CD4-positive, alpha-beta memory T cell (primary cell): ENCODE data around the gene CLSTN2. TPM values are rescaled to one million over a fixed set of nuclear protein-coding genes. Genes with fewer than 3 reads are reported as not detected.

Experiments used
- CTCF ChIA-PET: fragments of 350-600 bp; sonication (Branson Sonifier 250); formaldehyde crosslinking; loops from one replicate; lab custom pipeline; 2021; ENCODE audit warnings: inconsistent platforms; ENCODE audit not compliant: partially characterized antibody; lab: Charles Lee
- POLR2A ChIA-PET: fragments of 350-600 bp; sonication (Branson Sonifier 250); formaldehyde crosslinking; loops from one replicate; lab custom pipeline; 2021; ENCODE audit not compliant: partially characterized antibody; lab: Charles Lee
- DNase-seq, 5 donors: peaks; one replicate each; pipeline versions ENCODE4 v3.0.0 to v3.0.0-alpha.2; 2020 to 2022; ENCODE audit warnings: mixed read lengths in 1 of 5
- H3K27ac ChIP-seq: one replicate; pipeline ENCODE4 v1.7.0; 2013; ENCODE audit warnings: low read depth, low read length
- H3K27me3 ChIP-seq: 2 replicates; pipeline ENCODE4 v1.7.0; 2013; ENCODE audit warnings: mild to moderate bottlenecking, low read length, moderate library complexity; ENCODE audit not compliant: insufficient read depth
- H3K36me3 ChIP-seq: 2 replicates; pipeline ENCODE4 v1.7.0; 2013; ENCODE audit warnings: mild to moderate bottlenecking, low read length, moderate library complexity; ENCODE audit not compliant: insufficient read depth
- H3K4me1 ChIP-seq: 2 replicates; pipeline ENCODE4 v1.7.0; 2013; ENCODE audit warnings: mild to moderate bottlenecking, low read length, moderate library complexity; ENCODE audit not compliant: insufficient read depth
- H3K4me3 ChIP-seq, 2 donors: one replicate each; pipeline ENCODE4 v1.7.0; 2013; ENCODE audit warnings: low read length in 2 of 2, mild to moderate bottlenecking in 1 of 2
- H3K9me3 ChIP-seq, 2 donors: one replicate each; pipeline ENCODE4 v1.7.0; 2013; ENCODE audit warnings: low read length in 2 of 2, control low read depth in 1 of 2; ENCODE audit not compliant: control insufficient read depth in 1 of 2
- H3K27ac Mint-ChIP-seq, 7 donors: one replicate each; pipeline ENCODE4 v1.8.0; 2020 to 2021; ENCODE audit warnings: mixed read lengths in 7 of 7, mild to moderate bottlenecking in 6 of 7, inconsistent platforms in 3 of 7, moderate library complexity in 3 of 7
- H3K27me3 Mint-ChIP-seq, 2 donors: one replicate each; pipeline ENCODE4 v1.8.0; 2020 to 2021; ENCODE audit warnings: mixed read lengths in 2 of 2
- H3K36me3 Mint-ChIP-seq, 2 donors: one replicate each; pipeline ENCODE4 v1.8.0; 2020 to 2021; ENCODE audit warnings: mixed read lengths in 2 of 2, inconsistent platforms in 1 of 2, mild to moderate bottlenecking in 1 of 2
- H3K4me1 Mint-ChIP-seq, 4 donors: one replicate each; pipeline ENCODE4 v1.8.0; 2020 to 2021; ENCODE audit warnings: mixed read lengths in 4 of 4, mild to moderate bottlenecking in 1 of 4
- H3K4me3 Mint-ChIP-seq, 8 donors: one replicate each; pipeline ENCODE4 v1.8.0; 2020 to 2021; ENCODE audit warnings: mixed read lengths in 8 of 8, mild to moderate bottlenecking in 7 of 8, moderate library complexity in 6 of 8, inconsistent platforms in 3 of 8
- H3K9me3 Mint-ChIP-seq, 8 donors: one replicate each; pipeline ENCODE4 v1.8.0; 2020 to 2021; ENCODE audit warnings: mixed read lengths in 8 of 8, mild to moderate bottlenecking in 5 of 8, inconsistent platforms in 3 of 8, moderate library complexity in 1 of 8
- intact Hi-C: fragments of 100-400 bp; cut with micrococcal nuclease; formaldehyde crosslinking; loops from one replicate; pipeline ENCODE4 v1.15.1; 2023
- polyA plus RNA-seq, 2 donors: library from polyadenylated mRNA; unstranded; fragments of 300-500 nt; fragmentation: Illumina TruSeq; gene quantifications; one replicate each; pipeline ENCODE4 v1.2.3, GENCODE V29; 2021
- total RNA-seq, 2 experiments: library from RNA; stranded (reverse); gene quantifications; one replicate each; pipeline ENCODE4 v1.2.3, GENCODE V29; 2021

CLSTN2 gene
- total and polyA plus RNA-seq, 4 experiments from 2014 or later = not detected

DNA sequence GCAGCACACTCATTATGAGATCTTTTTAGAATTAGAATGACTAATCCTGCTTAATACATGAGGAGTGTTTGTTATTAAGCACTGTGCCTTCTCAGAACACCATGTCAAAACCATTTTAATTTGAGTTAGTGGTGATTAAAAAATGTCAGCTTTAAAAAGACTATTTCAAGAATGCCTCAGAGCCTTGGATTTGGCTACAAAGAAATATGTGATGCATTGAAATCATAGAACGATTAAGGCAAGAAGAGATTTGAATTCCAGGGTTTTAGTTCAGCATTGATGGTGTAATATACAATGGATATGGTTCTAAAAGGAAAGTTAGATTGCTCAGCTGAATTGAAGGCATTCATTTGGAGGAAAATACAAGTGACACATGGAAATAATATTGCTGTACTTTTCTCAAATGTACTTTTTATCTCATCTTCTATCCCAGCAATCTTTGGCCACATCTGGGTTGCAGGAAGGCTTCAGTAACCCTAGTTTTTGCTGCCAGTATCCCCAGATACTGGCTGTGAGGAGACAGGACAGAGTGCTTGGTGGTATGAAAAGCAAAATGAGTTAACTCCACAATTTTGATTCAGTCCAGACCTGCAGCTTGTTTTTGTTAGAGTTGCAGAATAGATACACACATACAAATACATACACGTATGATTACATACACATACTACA is 303.8 kb downstream of the CLSTN2 start:
- H3K4me1 Mint-ChIP-seq = no peaks in the 10 kb centered on the region
- ChIA-PET CTCF (no interaction called here), POLR2A (no interaction called here)
- Histone ChIP-seq H3K27ac (no peak overlapping the region), H3K27me3 (no peaks in the 10 kb centered on the region), H3K4me1 (no peaks in the 10 kb centered on the region), H3K36me3 (no peaks in the 10 kb centered on the region), H3K9me3 (no peaks in the 10 kb centered on the region), H3K4me3 (no peak overlapping the region)
- peaks cover 1 to 4% of the 10 kb centered on the region in 2 donors for H3K27me3 Mint-ChIP-seq
- intact Hi-C loops = no loop called here
- H3K27ac Mint-ChIP-seq = no peak overlapping the region
- DNase-seq = no peak
- no peak overlapping the region for H3K4me3 Mint-ChIP-seq
- no peaks in the 10 kb centered on the region for H3K36me3 Mint-ChIP-seq
- peaks cover 0 to 3% (median 0%) of the 10 kb centered on the region in 8 donors for H3K9me3 Mint-ChIP-seq

DNA sequence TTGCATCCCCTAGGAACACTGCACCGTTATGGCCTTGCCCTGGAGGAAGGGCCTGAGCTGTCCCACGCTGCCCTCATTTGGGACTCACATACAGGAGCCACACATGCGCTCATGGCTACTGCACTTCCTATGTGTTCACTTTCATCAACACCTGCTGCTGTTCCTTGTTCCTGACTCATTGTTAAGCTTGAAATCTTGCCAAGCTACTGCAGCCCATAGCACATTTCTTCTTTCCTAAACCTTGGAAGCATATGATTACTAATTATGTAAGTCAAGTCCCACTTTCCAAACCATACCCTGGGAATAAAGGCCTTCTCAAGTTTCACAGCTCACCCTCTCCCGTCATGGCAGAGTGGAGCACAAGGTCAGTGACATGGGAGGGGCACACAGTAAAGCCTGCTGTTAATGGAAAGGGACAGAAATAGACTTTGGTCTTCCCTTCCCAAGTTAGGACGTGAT is 307.9 kb downstream of the CLSTN2 start:
- intact Hi-C loops = no loop called here
- Mint-ChIP-seq H3K4me1 (no peaks in the 10 kb centered on the region), H3K9me3 (no peaks in the 10 kb centered on the region), H3K27me3 (peaks cover 0 to 3% of the 10 kb centered on the region in 2 donors), H3K4me3 (no peak overlapping the region), H3K36me3 (no peaks in the 10 kb centered on the region), H3K27ac (no peak overlapping the region)
- ChIA-PET CTCF (no interaction called here), POLR2A (no interaction called here)
- Histone ChIP-seq H3K4me3 (no peak overlapping the region), H3K4me1 (no peaks in the 10 kb centered on the region), H3K27me3 (no peaks in the 10 kb centered on the region), H3K36me3 (no peaks in the 10 kb centered on the region), H3K9me3 (no peaks in the 10 kb centered on the region), H3K27ac (no peak overlapping the region)
- DNase-seq = no peak

DNA sequence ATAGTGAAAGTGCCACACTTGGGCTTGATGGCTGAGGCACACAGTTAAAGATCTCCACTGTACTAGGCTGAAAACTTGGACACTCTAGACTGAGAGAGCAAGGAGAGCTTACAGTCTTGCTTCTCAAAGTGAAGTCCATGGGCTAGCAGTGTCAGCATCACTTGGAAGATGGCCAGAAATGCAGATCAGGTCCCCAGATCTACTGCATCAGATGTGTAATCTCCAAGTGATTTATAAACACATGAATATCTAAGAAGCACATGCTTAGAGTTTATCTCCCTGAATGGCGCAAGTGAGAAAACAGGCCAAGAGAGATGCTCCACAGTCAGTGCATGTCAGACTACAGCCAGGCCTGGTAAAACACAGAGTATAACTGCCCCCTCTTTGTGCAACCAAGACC is 308.6 kb downstream of the CLSTN2 start:
- no peaks in the 10 kb centered on the region for H3K36me3 ChIP-seq
- H3K27me3 ChIP-seq = no peaks in the 10 kb centered on the region
- H3K27me3 Mint-ChIP-seq = peaks cover 0 to 3% of the 10 kb centered on the region in 2 donors
- no peak overlapping the region for H3K27ac Mint-ChIP-seq
- H3K9me3 Mint-ChIP-seq = no peaks in the 10 kb centered on the region
- intact Hi-C loops = no loop called here
- H3K27ac ChIP-seq = no peak overlapping the region
- POLR2A ChIA-PET = no interaction called here
- H3K36me3 Mint-ChIP-seq = no peaks in the 10 kb centered on the region
- H3K4me3 Mint-ChIP-seq = no peak overlapping the region
- H3K4me3 ChIP-seq = no peak overlapping the region
- CTCF ChIA-PET = no interaction called here
- H3K4me1 ChIP-seq = no peaks in the 10 kb centered on the region
- no peak for DNase-seq
- no peaks in the 10 kb centered on the region for H3K9me3 ChIP-seq
- no peaks in the 10 kb centered on the region for H3K4me1 Mint-ChIP-seq

DNA sequence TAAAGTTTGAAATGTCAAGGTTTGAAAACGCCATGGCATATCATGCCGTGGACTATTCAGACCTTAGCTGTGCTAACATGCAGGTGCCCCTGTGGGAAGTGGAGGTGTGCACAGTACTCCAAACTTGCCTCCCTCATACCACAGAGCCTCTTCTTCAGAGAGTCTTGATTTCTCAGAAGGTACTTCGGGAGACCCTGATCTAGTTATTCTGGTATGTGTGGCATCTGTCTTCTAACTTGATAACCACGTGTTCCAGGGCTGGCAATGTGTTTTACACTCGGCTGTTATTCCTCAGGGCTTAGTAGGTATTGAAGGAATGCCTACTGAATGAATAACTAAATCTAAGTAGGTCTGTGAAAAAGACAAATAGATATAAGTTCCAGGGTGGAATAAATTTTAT is 309.9 kb downstream of the CLSTN2 start:
- Histone ChIP-seq H3K4me3 (no peak overlapping the region), H3K27me3 (no peaks in the 10 kb centered on the region), H3K36me3 (no peaks in the 10 kb centered on the region), H3K4me1 (no peaks in the 10 kb centered on the region), H3K27ac (no peak overlapping the region), H3K9me3 (no peaks in the 10 kb centered on the region)
- Mint-ChIP-seq H3K9me3 (peaks cover 0 to 3% (median 0%) of the 10 kb centered on the region in 8 donors), H3K36me3 (no peaks in the 10 kb centered on the region), H3K27ac (no peak overlapping the region), H3K27me3 (peaks cover 0 to 3% of the 10 kb centered on the region in 2 donors), H3K4me1 (no peaks in the 10 kb centered on the region), H3K4me3 (no peak overlapping the region)
- ChIA-PET CTCF (no interaction called here), POLR2A (no interaction called here)
- intact Hi-C loops = no loop called here
- DNase-seq = no peak

DNA sequence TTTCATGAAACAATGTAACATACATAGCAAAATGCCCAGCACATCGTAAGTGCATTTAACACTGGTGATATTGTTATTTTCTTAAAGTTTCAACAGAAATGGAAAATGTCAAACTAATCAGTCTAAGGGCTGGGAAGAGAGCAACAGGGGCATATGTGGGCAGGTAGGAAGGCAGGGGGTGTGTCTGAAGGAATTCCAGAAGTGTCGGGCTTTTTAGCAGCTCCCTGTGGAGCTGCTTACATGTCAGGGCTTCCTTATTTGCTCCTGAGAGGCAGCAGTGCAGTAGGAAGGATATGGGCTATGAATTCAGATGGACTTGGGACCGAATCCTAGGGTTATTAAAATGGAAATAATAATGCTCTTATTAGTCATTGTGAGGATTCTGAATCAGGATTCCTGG is 311.6 kb downstream of the CLSTN2 start:
- DNase-seq = no peak
- no peaks in the 10 kb centered on the region for H3K4me1 Mint-ChIP-seq
- H3K9me3 Mint-ChIP-seq = peaks cover 0 to 3% (median 1%) of the 10 kb centered on the region in 8 donors
- H3K27me3 Mint-ChIP-seq = peaks cover 0 to 2% of the 10 kb centered on the region in 2 donors
- ChIA-PET POLR2A (no interaction called here), CTCF (no interaction called here)
- no peaks in the 10 kb centered on the region for H3K9me3 ChIP-seq
- no peaks in the 10 kb centered on the region for H3K4me1 ChIP-seq
- H3K36me3 Mint-ChIP-seq = no peaks in the 10 kb centered on the region
- no peak overlapping the region for H3K27ac Mint-ChIP-seq
- no peak overlapping the region for H3K27ac ChIP-seq
- H3K4me3 ChIP-seq = no peak overlapping the region
- intact Hi-C loops = no loop called here
- no peak overlapping the region for H3K4me3 Mint-ChIP-seq
- H3K36me3 ChIP-seq = no peaks in the 10 kb centered on the region
- H3K27me3 ChIP-seq = no peaks in the 10 kb centered on the region

DNA sequence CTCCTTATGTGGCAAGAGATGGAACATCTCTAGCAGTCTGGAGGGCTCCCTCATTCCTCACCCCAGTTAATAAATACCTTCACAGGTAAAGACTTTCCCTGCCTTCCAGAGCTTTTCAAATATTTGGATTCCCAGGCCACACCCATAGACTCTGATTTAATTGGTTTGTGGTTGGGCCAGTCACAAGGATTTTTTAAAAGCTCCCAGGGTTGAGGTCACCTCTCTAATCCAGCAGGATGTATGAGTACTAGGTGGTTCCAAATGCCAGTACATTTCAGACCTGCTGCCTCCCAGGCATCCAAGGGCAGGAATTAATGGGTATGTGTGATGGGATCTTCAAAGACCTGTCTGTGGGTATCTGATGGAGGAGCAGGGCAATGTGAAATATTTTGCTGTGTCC is 312.8 kb downstream of the CLSTN2 start:
- Mint-ChIP-seq H3K4me3 (no peak overlapping the region), H3K4me1 (no peaks in the 10 kb centered on the region), H3K9me3 (peaks cover 0 to 4% (median 2%) of the 10 kb centered on the region in 8 donors), H3K27ac (no peak overlapping the region), H3K27me3 (peaks cover 0 to 2% of the 10 kb centered on the region in 2 donors), H3K36me3 (no peaks in the 10 kb centered on the region)
- intact Hi-C loops = no loop called here
- POLR2A ChIA-PET = no interaction called here
- no peak for DNase-seq
- Histone ChIP-seq H3K4me1 (no peaks in the 10 kb centered on the region), H3K27me3 (no peaks in the 10 kb centered on the region), H3K36me3 (no peaks in the 10 kb centered on the region), H3K4me3 (no peak overlapping the region), H3K27ac (no peak overlapping the region), H3K9me3 (no peaks in the 10 kb centered on the region)
- CTCF ChIA-PET = no interaction called here

DNA sequence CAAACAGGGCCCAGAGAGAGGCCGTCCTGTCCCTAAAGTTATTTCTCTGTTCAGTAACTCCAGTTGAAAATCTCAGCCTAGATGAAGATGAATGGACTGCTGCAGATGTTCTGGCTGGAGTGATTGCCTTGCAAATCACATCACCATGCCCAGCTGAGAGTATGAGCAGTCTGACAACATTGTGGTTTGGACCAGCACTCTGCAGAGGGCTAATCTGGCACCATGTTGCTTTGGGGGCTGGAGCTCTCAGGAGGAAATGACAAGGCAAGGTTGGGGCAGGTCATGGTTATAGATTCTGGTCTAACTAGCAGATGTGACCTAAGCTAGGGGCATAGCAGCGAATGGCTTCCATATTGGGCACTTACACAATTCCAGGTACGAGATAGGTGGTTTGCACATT is 314.2 kb downstream of the CLSTN2 start:
- Histone ChIP-seq H3K4me3 (no peak overlapping the region), H3K4me1 (no peaks in the 10 kb centered on the region), H3K27ac (no peak overlapping the region), H3K36me3 (no peaks in the 10 kb centered on the region), H3K9me3 (no peaks in the 10 kb centered on the region), H3K27me3 (no peaks in the 10 kb centered on the region)
- H3K27me3 Mint-ChIP-seq = peaks cover 0 to 2% of the 10 kb centered on the region in 2 donors
- H3K9me3 Mint-ChIP-seq = peaks cover 0 to 4% (median 2%) of the 10 kb centered on the region in 8 donors
- intact Hi-C loops = no loop called here
- no peak for DNase-seq
- ChIA-PET POLR2A (no interaction called here), CTCF (no interaction called here)
- no peaks in the 10 kb centered on the region for H3K36me3 Mint-ChIP-seq
- no peaks in the 10 kb centered on the region for H3K4me1 Mint-ChIP-seq
- H3K4me3 Mint-ChIP-seq = no peak overlapping the region
- no peak overlapping the region for H3K27ac Mint-ChIP-seq
